H1 (cell line): ENCODE results near the gene COX7A2. TPM values are rescaled to one million over a fixed set of nuclear protein-coding genes. Genes with fewer than 3 reads are reported as not detected.

Experiments
- BCL11A ChIP-seq, 2 experiments: IDR thresholded peaks; one replicate each; pipeline ENCODE4 v1.6.1; 2011; ENCODE audit warnings: low read depth in 2 of 2, low read length in 2 of 2, mild to moderate bottlenecking in 2 of 2
- BRCA1 ChIP-seq: IDR thresholded peaks from 2 replicates; pipeline ENCODE4 v1.6.1; 2012; ENCODE audit warnings: low read depth, low read length, improper control_type of control experiment
- GTF2F1 ChIP-seq: IDR thresholded peaks from 2 replicates; pipeline ENCODE4 v1.6.1; 2012; ENCODE audit warnings: low read depth, low read length, improper control_type of control experiment, borderline replicate concordance
- KDM5A ChIP-seq: fragments of 200-600 bp; IDR thresholded peaks from 2 replicates; pipeline ENCODE4 v1.7.1; 2012; ENCODE audit warnings: mild to moderate bottlenecking, low read length, inconsistent platforms, mixed read lengths
- RAD21 ChIP-seq, 2 experiments: IDR thresholded peaks in 1 of 2; conservative IDR thresholded peaks in 1 of 2; 2 replicates each; pipeline ENCODE4 v1.6.1; 2011; ENCODE audit warnings: low read depth in 2 of 2, low read length in 2 of 2, improper control_type of control experiment in 1 of 2, inconsistent platforms in 1 of 2, mild to moderate bottlenecking in 1 of 2, moderate library complexity in 1 of 2
- SIX5 ChIP-seq: IDR thresholded peaks from 2 replicates; pipeline ENCODE4 v1.6.1; 2011; ENCODE audit warnings: mild to moderate bottlenecking, low read depth, low read length
- YY1 ChIP-seq: IDR thresholded peaks from 2 replicates; pipeline ENCODE4 v1.6.1; 2011; ENCODE audit warnings: low read depth, mild to moderate bottlenecking, low read length
- polyA plus RNA-seq, 7 experiments: library from polyadenylated mRNA; depleted of rRNA in 3 of 7; stranded (reverse) in 5 of 7; unstranded in 2 of 7; fragments of >200 nt in 5 of 7; fragments of 200-250 nt in 2 of 7; gene quantifications; 1 replicate in 5 of 7; 2 replicates in 1 of 7; 4 replicates in 1 of 7; pipeline versions ENCODE4 v1.2.1 to v1.2.3, GENCODE V29; 2011 to 2013; ENCODE audit warnings: missing spikeins in 2 of 7, mixed read lengths in 2 of 7
- total RNA-seq: library from RNA; stranded (reverse); fragmentation: NEBNext Ultra II Directional; extraction: Animal tissue kit (Norgen Biotek cat#: 25700); gene quantifications from 2 replicates; pipeline ENCODE4 v1.2.1, GENCODE V29; 2021
- TF ChIP-seq, protein P1 (sequence below): fragments of 300-600 bp; sonication (generic); IDR thresholded peaks from 2 replicates; pipeline ENCODE4 v1.7.1; 2012; ENCODE audit warnings: low read length, moderate library complexity, mild to moderate bottlenecking, inconsistent platforms; ENCODE audit not compliant: insufficient replicate concordance
- TF ChIP-seq, protein P2 (sequence below): IDR thresholded peaks from 2 replicates; pipeline ENCODE4 v1.6.1; 2011; ENCODE audit warnings: low read length, improper control_type of control experiment
- TF ChIP-seq, protein P3 (sequence below): IDR thresholded peaks from 2 replicates; pipeline ENCODE4 v1.6.1; 2011; ENCODE audit warnings: low read depth, mild to moderate bottlenecking, low read length; ENCODE audit not compliant: insufficient read depth

The COX7A2 gene
- total and polyA plus RNA-seq, 2 of the 8 experiments (the other 6 are each of a cell fraction or from before 2014, with no cell fraction given): 262 to 468 TPM

DNA sequence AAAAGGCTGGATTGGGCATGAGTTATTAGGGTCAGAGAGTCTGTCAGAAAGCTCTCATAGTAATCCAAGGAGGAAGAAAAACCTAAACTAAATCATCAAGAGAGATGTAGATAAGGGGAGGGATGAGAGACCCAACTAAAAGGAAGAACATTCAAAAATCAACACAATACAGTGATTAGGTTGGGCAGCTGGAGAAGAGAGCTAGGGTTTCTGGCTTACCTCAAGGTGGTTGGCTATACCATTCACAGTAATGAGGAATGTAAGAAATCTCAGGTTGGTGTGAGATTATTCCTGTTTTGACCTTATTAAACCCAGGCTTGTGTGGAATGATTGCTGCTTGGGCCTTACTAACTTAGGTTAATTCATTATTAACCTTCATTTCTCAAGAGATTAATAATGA is 6.2 kb upstream of the COX7A2 start (continued):
- TF ChIP-seq, protein P1, sequence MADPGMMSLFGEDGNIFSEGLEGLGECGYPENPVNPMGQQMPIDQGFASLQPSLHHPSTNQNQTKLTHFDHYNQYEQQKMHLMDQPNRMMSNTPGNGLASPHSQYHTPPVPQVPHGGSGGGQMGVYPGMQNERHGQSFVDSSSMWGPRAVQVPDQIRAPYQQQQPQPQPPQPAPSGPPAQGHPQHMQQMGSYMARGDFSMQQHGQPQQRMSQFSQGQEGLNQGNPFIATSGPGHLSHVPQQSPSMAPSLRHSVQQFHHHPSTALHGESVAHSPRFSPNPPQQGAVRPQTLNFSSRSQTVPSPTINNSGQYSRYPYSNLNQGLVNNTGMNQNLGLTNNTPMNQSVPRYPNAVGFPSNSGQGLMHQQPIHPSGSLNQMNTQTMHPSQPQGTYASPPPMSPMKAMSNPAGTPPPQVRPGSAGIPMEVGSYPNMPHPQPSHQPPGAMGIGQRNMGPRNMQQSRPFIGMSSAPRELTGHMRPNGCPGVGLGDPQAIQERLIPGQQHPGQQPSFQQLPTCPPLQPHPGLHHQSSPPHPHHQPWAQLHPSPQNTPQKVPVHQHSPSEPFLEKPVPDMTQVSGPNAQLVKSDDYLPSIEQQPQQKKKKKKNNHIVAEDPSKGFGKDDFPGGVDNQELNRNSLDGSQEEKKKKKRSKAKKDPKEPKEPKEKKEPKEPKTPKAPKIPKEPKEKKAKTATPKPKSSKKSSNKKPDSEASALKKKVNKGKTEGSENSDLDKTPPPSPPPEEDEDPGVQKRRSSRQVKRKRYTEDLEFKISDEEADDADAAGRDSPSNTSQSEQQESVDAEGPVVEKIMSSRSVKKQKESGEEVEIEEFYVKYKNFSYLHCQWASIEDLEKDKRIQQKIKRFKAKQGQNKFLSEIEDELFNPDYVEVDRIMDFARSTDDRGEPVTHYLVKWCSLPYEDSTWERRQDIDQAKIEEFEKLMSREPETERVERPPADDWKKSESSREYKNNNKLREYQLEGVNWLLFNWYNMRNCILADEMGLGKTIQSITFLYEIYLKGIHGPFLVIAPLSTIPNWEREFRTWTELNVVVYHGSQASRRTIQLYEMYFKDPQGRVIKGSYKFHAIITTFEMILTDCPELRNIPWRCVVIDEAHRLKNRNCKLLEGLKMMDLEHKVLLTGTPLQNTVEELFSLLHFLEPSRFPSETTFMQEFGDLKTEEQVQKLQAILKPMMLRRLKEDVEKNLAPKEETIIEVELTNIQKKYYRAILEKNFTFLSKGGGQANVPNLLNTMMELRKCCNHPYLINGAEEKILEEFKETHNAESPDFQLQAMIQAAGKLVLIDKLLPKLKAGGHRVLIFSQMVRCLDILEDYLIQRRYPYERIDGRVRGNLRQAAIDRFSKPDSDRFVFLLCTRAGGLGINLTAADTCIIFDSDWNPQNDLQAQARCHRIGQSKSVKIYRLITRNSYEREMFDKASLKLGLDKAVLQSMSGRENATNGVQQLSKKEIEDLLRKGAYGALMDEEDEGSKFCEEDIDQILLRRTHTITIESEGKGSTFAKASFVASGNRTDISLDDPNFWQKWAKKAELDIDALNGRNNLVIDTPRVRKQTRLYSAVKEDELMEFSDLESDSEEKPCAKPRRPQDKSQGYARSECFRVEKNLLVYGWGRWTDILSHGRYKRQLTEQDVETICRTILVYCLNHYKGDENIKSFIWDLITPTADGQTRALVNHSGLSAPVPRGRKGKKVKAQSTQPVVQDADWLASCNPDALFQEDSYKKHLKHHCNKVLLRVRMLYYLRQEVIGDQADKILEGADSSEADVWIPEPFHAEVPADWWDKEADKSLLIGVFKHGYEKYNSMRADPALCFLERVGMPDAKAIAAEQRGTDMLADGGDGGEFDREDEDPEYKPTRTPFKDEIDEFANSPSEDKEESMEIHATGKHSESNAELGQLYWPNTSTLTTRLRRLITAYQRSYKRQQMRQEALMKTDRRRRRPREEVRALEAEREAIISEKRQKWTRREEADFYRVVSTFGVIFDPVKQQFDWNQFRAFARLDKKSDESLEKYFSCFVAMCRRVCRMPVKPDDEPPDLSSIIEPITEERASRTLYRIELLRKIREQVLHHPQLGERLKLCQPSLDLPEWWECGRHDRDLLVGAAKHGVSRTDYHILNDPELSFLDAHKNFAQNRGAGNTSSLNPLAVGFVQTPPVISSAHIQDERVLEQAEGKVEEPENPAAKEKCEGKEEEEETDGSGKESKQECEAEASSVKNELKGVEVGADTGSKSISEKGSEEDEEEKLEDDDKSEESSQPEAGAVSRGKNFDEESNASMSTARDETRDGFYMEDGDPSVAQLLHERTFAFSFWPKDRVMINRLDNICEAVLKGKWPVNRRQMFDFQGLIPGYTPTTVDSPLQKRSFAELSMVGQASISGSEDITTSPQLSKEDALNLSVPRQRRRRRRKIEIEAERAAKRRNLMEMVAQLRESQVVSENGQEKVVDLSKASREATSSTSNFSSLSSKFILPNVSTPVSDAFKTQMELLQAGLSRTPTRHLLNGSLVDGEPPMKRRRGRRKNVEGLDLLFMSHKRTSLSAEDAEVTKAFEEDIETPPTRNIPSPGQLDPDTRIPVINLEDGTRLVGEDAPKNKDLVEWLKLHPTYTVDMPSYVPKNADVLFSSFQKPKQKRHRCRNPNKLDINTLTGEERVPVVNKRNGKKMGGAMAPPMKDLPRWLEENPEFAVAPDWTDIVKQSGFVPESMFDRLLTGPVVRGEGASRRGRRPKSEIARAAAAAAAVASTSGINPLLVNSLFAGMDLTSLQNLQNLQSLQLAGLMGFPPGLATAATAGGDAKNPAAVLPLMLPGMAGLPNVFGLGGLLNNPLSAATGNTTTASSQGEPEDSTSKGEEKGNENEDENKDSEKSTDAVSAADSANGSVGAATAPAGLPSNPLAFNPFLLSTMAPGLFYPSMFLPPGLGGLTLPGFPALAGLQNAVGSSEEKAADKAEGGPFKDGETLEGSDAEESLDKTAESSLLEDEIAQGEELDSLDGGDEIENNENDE: no peak
- TF ChIP-seq BRCA1 (no peak), KDM5A (no peak), BCL11A (IDR thresholded peaks at IDR 0.05; ENCODE audit: low read depth in 2 of 2, low read length in 2 of 2) (no peak), YY1 (no peak), GTF2F1 (no peak), SIX5 (no peak), RAD21 (IDR thresholded peaks at IDR 0.05 in 1 of 2, conservative IDR thresholded peaks at IDR 0.05 in 1 of 2; ENCODE audit: low read depth in 2 of 2, low read length in 2 of 2) (no peak)
- TF ChIP-seq, protein P2, sequence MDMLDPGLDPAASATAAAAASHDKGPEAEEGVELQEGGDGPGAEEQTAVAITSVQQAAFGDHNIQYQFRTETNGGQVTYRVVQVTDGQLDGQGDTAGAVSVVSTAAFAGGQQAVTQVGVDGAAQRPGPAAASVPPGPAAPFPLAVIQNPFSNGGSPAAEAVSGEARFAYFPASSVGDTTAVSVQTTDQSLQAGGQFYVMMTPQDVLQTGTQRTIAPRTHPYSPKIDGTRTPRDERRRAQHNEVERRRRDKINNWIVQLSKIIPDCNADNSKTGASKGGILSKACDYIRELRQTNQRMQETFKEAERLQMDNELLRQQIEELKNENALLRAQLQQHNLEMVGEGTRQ: no peak
- TF ChIP-seq, protein P3, sequence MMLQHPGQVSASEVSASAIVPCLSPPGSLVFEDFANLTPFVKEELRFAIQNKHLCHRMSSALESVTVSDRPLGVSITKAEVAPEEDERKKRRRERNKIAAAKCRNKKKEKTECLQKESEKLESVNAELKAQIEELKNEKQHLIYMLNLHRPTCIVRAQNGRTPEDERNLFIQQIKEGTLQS: no peak
